AG09319 (cell line): Measurements from ENCODE around the gene SLC18A2.

ENCODE experiments used
- DNase-seq: peaks from one replicate; pipeline ENCODE4 v3.0.0-alpha.2; 2010; ENCODE audit warnings: low read depth; ENCODE audit errors: extremely low read depth
- CTCF ChIP-seq: IDR thresholded peaks from 2 replicates; pipeline ENCODE4 v1.5.1; 2011; ENCODE audit warnings: low read depth, mild to moderate bottlenecking, inconsistent platforms, low read length, moderate library complexity

The SLC18A2 gene

GRCh38 chr10:117249493-117250093 is 8.7 kb downstream of the SLC18A2 start:
- no peak for TF ChIP-seq CTCF
- no peak for DNase-seq

GRCh38 chr10:117250411-117250810 is 9.5 kb downstream of the SLC18A2 start:
- TF ChIP-seq CTCF = no peak

GRCh38 chr10:117253908-117254307 is 13.0 kb downstream of the SLC18A2 start:
- DNase-seq = no peak
- TF ChIP-seq CTCF = no peak

More at GRCh38 chr10:117250411-117250810, 9.5 kb downstream of the SLC18A2 start:
- DNase-seq = no peak

GRCh38 chr10:117254338-117254737 is 13.4 kb downstream of the SLC18A2 start:
- DNase-seq = no peak
- TF ChIP-seq CTCF = no peak

- no peak for DNase-seq
- TF ChIP-seq CTCF = no peak
Measured at GRCh38 chr10:117254774-117255735, 14.1 kb downstream of the SLC18A2 start.

- DNase-seq = no peak
- TF ChIP-seq CTCF = no peak
Measured at GRCh38 chr10:117255835-117256460, 15.0 kb downstream of the SLC18A2 start.

- DNase-seq = no peak
- no peak for TF ChIP-seq CTCF
Measured at GRCh38 chr10:117256910-117257309, 16.0 kb downstream of the SLC18A2 start.
